K562 (cell line): ENCODE measurements around the gene HNRNPF. TPM values are rescaled to one million over a fixed set of nuclear protein-coding genes. Genes with fewer than 3 reads are reported as not detected.
A peak's percentile ranks its signal among the peaks of the same experiment; 100 is the strongest.

Source experiments
- ADNP ChIP-seq: fragments of 200-800 bp; sonication (Bioruptor generic); IDR thresholded peaks from 2 replicates; pipeline ENCODE4 v1.6.1; 2016; ENCODE audit warnings: missing genetic modification characterization, missing compliant biosample characterization
- AFF4 ChIP-seq: sonication (generic); formaldehyde crosslinking; IDR thresholded peaks from 2 replicates; pipeline ENCODE4 v1.8.0; 2023; ENCODE audit warnings: mild to moderate bottlenecking, missing genetic modification reagents
- DMBX1 ChIP-seq: fragments of 250-450 bp; sonication (Bioruptor Pico); IDR thresholded peaks from 2 replicates; pipeline ENCODE4 v1.8.0; 2022; ENCODE audit warnings: inconsistent platforms, mild to moderate bottlenecking, moderate library complexity, borderline replicate concordance
- FOXJ2 ChIP-seq: fragments of 200-800 bp; sonication (Bioruptor generic); IDR thresholded peaks from 2 replicates; pipeline ENCODE4 v1.6.1; 2016; ENCODE audit warnings: missing genetic modification characterization, missing compliant biosample characterization
- NCOA2 ChIP-seq, 2 experiments: fragments of 450-650 bp; IDR thresholded peaks; 2 replicates each; pipeline ENCODE4 v1.6.1; 2018; ENCODE audit warnings: mild to moderate bottlenecking in 2 of 2, moderate library complexity in 1 of 2; ENCODE audit not compliant: partially characterized antibody in 2 of 2
- REST ChIP-seq, 2 experiments: fragments of 450-650 bp; formaldehyde crosslinking in 1 of 2; IDR thresholded peaks; 2 replicates each; pipeline versions ENCODE4 v1.4.0 to v1.6.1; 2014 to 2020; ENCODE audit warnings: mild to moderate bottlenecking in 2 of 2, borderline replicate concordance in 1 of 2, low read depth in 1 of 2
- TBP ChIP-seq: optimal IDR thresholded peaks from 2 replicates; pipeline ENCODE3; 2011; ENCODE audit warnings: low read depth, low read length, improper control_type of control experiment
- ZNF583 ChIP-seq: fragments of 250-450 bp; sonication (Bioruptor Pico); IDR thresholded peaks from 2 replicates; pipeline ENCODE4 v1.4.0; 2020
- ZNF75A ChIP-seq: fragments of 450-650 bp; formaldehyde crosslinking; IDR thresholded peaks from 2 replicates; pipeline ENCODE4 v1.4.0; 2020; ENCODE audit warnings: mild to moderate bottlenecking
- polyA plus RNA-seq, 8 experiments: library from polyadenylated mRNA; depleted of rRNA in 4 of 8; stranded (reverse) in 5 of 8; unstranded in 3 of 8; fragments of >200 nt; fragmentation: Nextera tagmentation in 2 of 8; fragmentation: Illumina TruSeq in 1 of 8; extraction: Ambion mirVana in 2 of 8; extraction: Trizol in 1 of 8; gene quantifications; 2 replicates each; pipeline versions ENCODE4 v1.2.1 to v1.2.3, GENCODE V29; 2011 to 2014; ENCODE audit warnings: inconsistent platforms in 1 of 8, missing spikeins in 1 of 8
- total RNA-seq, 7 experiments: library from RNA; depleted of rRNA in 6 of 7; stranded (reverse); fragments of >200 nt in 6 of 7; fragmentation: Illumina TruSeq in 2 of 7; extraction: Trizol in 2 of 7; gene quantifications; 2 replicates each; pipeline versions ENCODE4 v1.2.1 to v1.2.3, GENCODE V29; 2011 to 2021; ENCODE audit warnings: low replicate concordance in 1 of 7
- TF ChIP-seq, protein P1 (sequence below): sonication (generic); formaldehyde crosslinking; IDR thresholded peaks from 2 replicates; pipeline ENCODE4 v1.8.0; 2022; ENCODE audit warnings: mild to moderate bottlenecking, missing genetic modification reagents

The HNRNPF gene
- total and polyA plus RNA-seq, 9 of the 15 experiments (the other 6 are each of a cell fraction or from before 2014, with no cell fraction given) = 192 to 489 (median 416) TPM

DNA sequence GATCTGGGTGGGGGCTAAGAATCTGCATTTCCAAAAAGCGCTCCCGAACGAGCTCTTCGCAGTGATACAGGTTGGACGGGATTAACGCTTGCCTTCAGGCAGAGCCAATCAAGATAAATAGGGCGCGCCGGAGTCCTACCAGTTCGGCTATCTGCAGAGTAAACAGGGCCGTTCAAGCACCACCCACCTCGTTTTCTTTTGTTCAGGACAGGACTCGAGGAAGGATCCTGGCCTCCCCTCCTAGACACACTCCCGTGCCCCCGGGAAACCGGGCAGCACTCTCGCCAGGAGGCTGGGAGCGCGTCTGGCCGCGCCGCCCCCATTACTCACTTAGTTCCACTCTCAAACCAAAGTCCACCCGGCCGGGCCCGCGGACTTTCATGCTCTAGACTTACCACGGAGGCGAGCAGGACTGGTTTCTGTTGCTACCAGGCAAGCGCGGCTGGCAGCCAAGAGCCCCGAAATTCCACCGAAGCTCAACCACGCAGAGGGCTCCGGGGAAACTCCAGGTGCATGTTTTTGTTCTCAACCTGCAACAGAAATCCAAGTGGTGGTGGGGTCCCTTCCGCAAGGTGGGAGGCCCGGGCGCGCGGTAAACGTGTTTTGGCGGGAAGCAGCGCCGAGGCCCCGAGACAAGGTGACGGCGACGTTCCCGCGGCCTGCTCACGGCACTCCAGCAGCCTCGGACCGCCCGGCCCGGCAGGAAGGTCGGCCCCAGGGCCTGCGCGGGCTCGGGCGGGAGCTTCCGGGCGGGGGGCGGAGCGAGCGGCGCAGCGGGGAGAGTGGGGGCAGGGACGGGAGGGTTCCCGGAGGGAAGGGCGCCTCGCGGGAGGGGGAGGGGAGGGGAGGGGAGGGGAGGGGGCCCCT lies 12.7 kb downstream of the HNRNPF start (continued):
- no peak for TF ChIP-seq ZNF75A (CRISPR knock-in tag)
- TF ChIP-seq TBP = peak; percentile 61
- no peak for TF ChIP-seq NCOA2 (IDR thresholded peaks at IDR 0.05; ENCODE audit: partially characterized antibody in 2 of 2)
- TF ChIP-seq AFF4 (CRISPR knock-in tag) = peak; percentile 90
- peak; percentile 40; the same call in 1 of the 2 replicates for TF ChIP-seq DMBX1
- no peak; the same call in 1 of the 2 replicates for TF ChIP-seq REST (IDR thresholded peaks at IDR 0.05; ENCODE audit: borderline replicate concordance)
- 0 out of 2 replicates have a peak, but pooled peaks have one; percentile 25 for TF ChIP-seq REST (CRISPR knock-in tag; IDR thresholded peaks at IDR 0.05; ENCODE audit: low read depth)
- no peak for TF ChIP-seq ADNP (tag)
- TF ChIP-seq FOXJ2 (tag) = 0 out of 2 replicates have a peak, but pooled peaks have one; percentile 40
- TF ChIP-seq ZNF583 (CRISPR knock-in tag) = no peak
- TF ChIP-seq, protein P1, sequence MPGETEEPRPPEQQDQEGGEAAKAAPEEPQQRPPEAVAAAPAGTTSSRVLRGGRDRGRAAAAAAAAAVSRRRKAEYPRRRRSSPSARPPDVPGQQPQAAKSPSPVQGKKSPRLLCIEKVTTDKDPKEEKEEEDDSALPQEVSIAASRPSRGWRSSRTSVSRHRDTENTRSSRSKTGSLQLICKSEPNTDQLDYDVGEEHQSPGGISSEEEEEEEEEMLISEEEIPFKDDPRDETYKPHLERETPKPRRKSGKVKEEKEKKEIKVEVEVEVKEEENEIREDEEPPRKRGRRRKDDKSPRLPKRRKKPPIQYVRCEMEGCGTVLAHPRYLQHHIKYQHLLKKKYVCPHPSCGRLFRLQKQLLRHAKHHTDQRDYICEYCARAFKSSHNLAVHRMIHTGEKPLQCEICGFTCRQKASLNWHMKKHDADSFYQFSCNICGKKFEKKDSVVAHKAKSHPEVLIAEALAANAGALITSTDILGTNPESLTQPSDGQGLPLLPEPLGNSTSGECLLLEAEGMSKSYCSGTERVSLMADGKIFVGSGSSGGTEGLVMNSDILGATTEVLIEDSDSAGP = no peak
